Endothelial cell of umbilical vein (primary cell): ENCODE data around the gene NKD2. TPM values are rescaled to one million over a fixed set of nuclear protein-coding genes. Genes with fewer than 3 reads are reported as not detected.

Experiments
- BruUV-seq: library from RNA; stranded (reverse); fragments of 400-500 nt; replicated peaks from 2 replicates; lab custom pipeline; 2021; lab: Mats Ljungman, UMichigan
- CTCF ChIA-PET: fragments of 300-600, 350-600 bp; sonication (Branson Sonifier 250); formaldehyde crosslinking; loops from one replicate; lab custom pipeline; 2021; ENCODE audit warnings: antibody characterized with exemption, inconsistent platforms; lab: Charles Lee
- POLR2A ChIA-PET: fragments of 300-600, 350-600 bp; sonication (Branson Sonifier 250); formaldehyde crosslinking; loops from one replicate; lab custom pipeline; 2021; ENCODE audit warnings: antibody characterized with exemption, inconsistent platforms; lab: Charles Lee
- DNase-seq: peaks from one replicate; pipeline ENCODE4 v3.0.0-alpha.2; 2011; ENCODE audit warnings: low read depth, low spot score
- FAIRE-seq: peaks from 2 replicates; lab custom pipeline; 2011; peaks lifted over from hg19 to GRCh38; lab: Jason Lieb, UNC
- H2AFZ ChIP-seq: 2 replicates; pipeline ENCODE4 v1.6.0; 2012; ENCODE audit warnings: low read depth, low read length, control low read depth, inconsistent platforms
- H3K27ac ChIP-seq: 2 replicates; pipeline ENCODE4 v1.5.1; 2011; ENCODE audit warnings: low read depth, mild to moderate bottlenecking, control low read depth, low read length, moderate library complexity; ENCODE audit not compliant: insufficient read depth
- H3K27me3 ChIP-seq, 2 experiments: 2 replicates each; pipeline versions ENCODE4 v1.6.0 to v1.6.1; 2011; ENCODE audit warnings: low read length in 2 of 2, mixed read lengths in 1 of 2; ENCODE audit not compliant: control insufficient read depth in 2 of 2, insufficient read depth in 2 of 2
- H3K36me3 ChIP-seq, 2 experiments: 2 replicates in 1 of 2; 3 replicates in 1 of 2; pipeline ENCODE4 v1.5.1; 2011; ENCODE audit warnings: low read length in 2 of 2, mild to moderate bottlenecking in 1 of 2, moderate library complexity in 1 of 2; ENCODE audit not compliant: control insufficient read depth in 2 of 2, insufficient read depth in 2 of 2; ENCODE audit errors: extremely low read depth in 1 of 2
- H3K4me1 ChIP-seq: 3 replicates; pipeline ENCODE4 v1.5.1; 2011; ENCODE audit warnings: mild to moderate bottlenecking, low read length; ENCODE audit not compliant: control insufficient read depth, insufficient read depth; ENCODE audit errors: extremely low read depth
- H3K4me2 ChIP-seq: 2 replicates; pipeline ENCODE4 v1.6.1; 2011; ENCODE audit warnings: low read length, control low read depth, mixed read lengths; ENCODE audit not compliant: insufficient read depth
- H3K4me3 ChIP-seq, 3 experiments: fragments of 200-600 bp in 1 of 3; sonication (generic), shearing (Covaris generic) in 1 of 3; replicated peaks in 1 of 3; 2 replicates each; pipeline ENCODE4 v1.5.1; 2011 to 2016; ENCODE audit warnings: control low read depth in 3 of 3, low read length in 3 of 3, mild to moderate bottlenecking in 2 of 3, inconsistent platforms in 1 of 3, low read depth in 1 of 3, moderate library complexity in 1 of 3; ENCODE audit not compliant: insufficient read depth in 1 of 3
- H3K79me2 ChIP-seq: 2 replicates; pipeline ENCODE4 v1.6.0; 2012; ENCODE audit warnings: low read length, inconsistent platforms; ENCODE audit not compliant: control insufficient read depth, insufficient read depth
- H3K9ac ChIP-seq: replicated peaks from 2 replicates; pipeline ENCODE3; 2011; ENCODE audit warnings: low read length, control low read depth; ENCODE audit not compliant: insufficient read depth; ENCODE audit errors: extremely low read depth
- H3K9me1 ChIP-seq: replicated peaks from 3 replicates; pipeline ENCODE4 v1.6.0; 2011; ENCODE audit warnings: mild to moderate bottlenecking, low read length; ENCODE audit not compliant: control insufficient read depth, insufficient read depth; ENCODE audit errors: extremely low read depth
- H3K9me3 ChIP-seq: replicated peaks from 2 replicates; pipeline ENCODE4 v1.5.1; 2012; ENCODE audit warnings: low read length, inconsistent platforms; ENCODE audit not compliant: control insufficient read depth, insufficient read depth
- H4K20me1 ChIP-seq: replicated peaks from 2 replicates; pipeline ENCODE3; 2011; ENCODE audit warnings: mild to moderate bottlenecking, low read length; ENCODE audit not compliant: control insufficient read depth, insufficient read depth; ENCODE audit errors: extremely low read depth
- CTCF ChIP-seq, 2 donors: IDR thresholded peaks; 1 replicate in 1 of 2; 2 replicates in 1 of 2; pipeline ENCODE4 v1.5.1; 2011; ENCODE audit warnings: low read length in 2 of 2, mild to moderate bottlenecking in 2 of 2, moderate library complexity in 2 of 2, control low read depth in 1 of 2, inconsistent platforms in 1 of 2, low read depth in 1 of 2; ENCODE audit not compliant: insufficient read depth in 1 of 2; ENCODE audit errors: extremely low read depth in 1 of 2
- EZH2 ChIP-seq: IDR thresholded peaks from 2 replicates; pipeline ENCODE4 v1.6.1; 2012; ENCODE audit warnings: borderline replicate concordance, low read depth, mild to moderate bottlenecking, moderate library complexity, low read length, inconsistent platforms; ENCODE audit not compliant: severe bottlenecking
- FOS ChIP-seq: IDR thresholded peaks from 2 replicates; pipeline ENCODE4 v1.6.1; 2011; ENCODE audit warnings: mild to moderate bottlenecking, low read length, moderate library complexity, borderline replicate concordance; ENCODE audit not compliant: insufficient read depth
- GATA2 ChIP-seq: IDR thresholded peaks from 2 replicates; pipeline ENCODE4 v1.7.0; 2011; ENCODE audit warnings: low read depth, mild to moderate bottlenecking, moderate library complexity, mixed read lengths, low read length; ENCODE audit not compliant: insufficient read length, insufficient read depth
- JUN ChIP-seq: IDR thresholded peaks from 2 replicates; pipeline ENCODE4 v1.6.1; 2011; ENCODE audit warnings: borderline replicate concordance, low read depth; ENCODE audit not compliant: insufficient read length, insufficient read depth
- MAX ChIP-seq: IDR thresholded peaks from 2 replicates; pipeline ENCODE4 v1.6.1; 2011; ENCODE audit not compliant: insufficient read depth, insufficient read length
- MYC ChIP-seq: IDR thresholded peaks from one replicate; pipeline ENCODE4 v1.6.1; 2011; ENCODE audit warnings: mild to moderate bottlenecking, low read depth, low read length
- POLR2A ChIP-seq: IDR thresholded peaks from 2 replicates; pipeline ENCODE4 v1.6.1; 2012; ENCODE audit warnings: low read depth, mild to moderate bottlenecking, control low read depth, low read length
- POLR2AphosphoS5 ChIP-seq: IDR thresholded peaks from 2 replicates; pipeline ENCODE4 v1.6.1; 2012; ENCODE audit warnings: low read depth, mild to moderate bottlenecking, control low read depth, low read length, moderate library complexity; ENCODE audit not compliant: insufficient read depth
- dilution Hi-C: fragments of 300-500 bp; cut with MboI; formaldehyde crosslinking; loops from one replicate; pipeline ENCODE4 v1.15.0; 2019; ENCODE audit warnings: low sequenced_read_pairs; ENCODE audit not compliant: extremely low pct_ligation_motif_present
- intact Hi-C: fragments of 100-400 bp; cut with micrococcal nuclease; formaldehyde crosslinking; loops from one replicate; pipeline ENCODE4 v1.10.0; 2022
- polyA plus RNA-seq, 4 experiments: library from polyadenylated mRNA; depleted of rRNA in 3 of 4; stranded (reverse) in 3 of 4; unstranded in 1 of 4; fragments of >200 nt; gene quantifications; 2 replicates each; pipeline versions ENCODE4 v1.2.1 to v1.2.3, GENCODE V29; 2011 to 2012; ENCODE audit warnings: missing spikeins in 1 of 4
- total RNA-seq: library from RNA; stranded (reverse); gene quantifications from 2 replicates; pipeline ENCODE4 v1.2.3, GENCODE V29; 2021

Gene NKD2
- total and polyA plus RNA-seq, 2 donors (not counting 3 experiments of a cell fraction or from before 2014, with no cell fraction given): 0.08 TPM; not detected in 1

GRCh38 chr5:1075931-1076330 lies 67.3 kb downstream of the NKD2 start:
- Histone ChIP-seq H3K79me2 (no peaks in the 10 kb centered on the region), H2AFZ (no peak overlapping the region), H4K20me1 (no peaks in the 10 kb centered on the region), H3K9me1 (no peaks in the 10 kb centered on the region), H3K27ac (no peak overlapping the region), H3K9me3 (no peaks in the 10 kb centered on the region), H3K4me2 (no peak overlapping the region), H3K9ac (no peak overlapping the region), H3K27me3 (no peaks in the 10 kb centered on the region), H3K36me3 (peaks cover 0 to 24% of the 10 kb centered on the region in 2 experiments), H3K4me1 (no peaks in the 10 kb centered on the region), H3K4me3 (no peak overlapping the region)
- BruUV-seq: no TSS peak
- POLR2A ChIA-PET: no interaction called here
- FAIRE-seq (no peak), DNase-seq (no peak)
- CTCF ChIA-PET: no interaction called here
- no peak for TF ChIP-seq FOS
- no peak for TF ChIP-seq POLR2AphosphoS5
- TF ChIP-seq JUN: no peak
- no peak for TF ChIP-seq CTCF (IDR thresholded peaks at IDR 0.05; ENCODE audit: extremely low read depth in 1 of 2, insufficient read depth in 1 of 2, low read depth in 1 of 2, low read length in 2 of 2)
- TF ChIP-seq POLR2A: no peak
- TF ChIP-seq GATA2: no peak
- no peak for TF ChIP-seq MYC
- TF ChIP-seq MAX: no peak
- TF ChIP-seq EZH2: no peak
- intact Hi-C loops: no loop called here
- dilution Hi-C loops: no loop called here
